Thyroid gland (tissue), 4 donors: ENCODE measurements around the gene PATJ. TPM values are rescaled to one million over a fixed set of nuclear protein-coding genes. Genes with fewer than 3 reads are reported as not detected.

ENCODE experiments used
- DNase-seq, 2 donors: peaks; one replicate each; pipeline ENCODE4 v3.0.0-alpha.2; 2019
- H3K27ac ChIP-seq, 3 donors: fragments of 200-600 bp; sonication (generic); 1 replicate in 2 of 3; 2 replicates in 1 of 3; pipeline ENCODE4 v1.5.1; 2016 to 2019; ENCODE audit warnings: mild to moderate bottlenecking in 1 of 3, moderate library complexity in 1 of 3
- H3K27me3 ChIP-seq: fragments of 200-600 bp; sonication (generic); one replicate; pipeline ENCODE4 v1.5.1; 2019
- H3K36me3 ChIP-seq, 2 donors: fragments of 200-600 bp; sonication (generic); one replicate each; pipeline ENCODE4 v1.5.1; 2016 to 2019
- H3K4me1 ChIP-seq, 2 donors: fragments of 200-600 bp; sonication (generic); one replicate each; pipeline ENCODE4 v1.5.1; 2017 to 2019
- H3K4me3 ChIP-seq, 3 donors: fragments of 200-600 bp; sonication (generic); replicated peaks in 1 of 3; 1 replicate in 2 of 3; 2 replicates in 1 of 3; pipeline ENCODE4 v1.5.1; 2016; ENCODE audit warnings: mild to moderate bottlenecking in 1 of 3
- H3K9me3 ChIP-seq: fragments of 200-600 bp; sonication (generic); one replicate; pipeline ENCODE4 v1.5.1; 2017
- CTCF ChIP-seq, 6 experiments: fragments of 200-600 bp in 3 of 6; fragments of 450-650 bp in 3 of 6; sonication (generic) in 3 of 6; IDR thresholded peaks; one replicate each; pipeline ENCODE4 v1.5.1; 2016 to 2019; ENCODE audit warnings: antibody characterized with exemption in 6 of 6, mild to moderate bottlenecking in 2 of 6, inconsistent platforms in 1 of 6, moderate library complexity in 1 of 6
- POLR2A ChIP-seq, 2 donors: fragments of 450-650 bp; IDR thresholded peaks; one replicate each; pipeline ENCODE4 v1.6.1; 2017; ENCODE audit warnings: antibody characterized with exemption in 2 of 2, mild to moderate bottlenecking in 2 of 2, moderate library complexity in 1 of 2
- WGBS, 2 donors: methylation state at CpG; one replicate each; pipeline ENCODE4 v1.1.5; 2017; 5-methylcytosine and 5-hydroxymethylcytosine counted together
- intact Hi-C: fragments of 100-400 bp; cut with DNase I; formaldehyde crosslinking; loops from one replicate; pipeline ENCODE4 v1.15.1; 2023
- total RNA-seq, 4 donors: library from RNA; depleted of rRNA; stranded (reverse); fragments of >200 nt; gene quantifications; one replicate each; pipeline ENCODE4 v1.2.3, GENCODE V29; 2016

The PATJ gene
- total RNA-seq, 4 donors from 2014 or later, result 94.7 to 221 (median 119) TPM

- intact Hi-C loops, result no loop called here
- H3K27ac ChIP-seq, result no peak within 1 kb of the TSS
- H3K9me3 ChIP-seq, result no peaks in the 10 kb centered on the region
- TF ChIP-seq POLR2A (IDR thresholded peaks at IDR 0.05) (no peak), CTCF (IDR thresholded peaks at IDR 0.05) (no peak)
- H3K27me3 ChIP-seq, result peaks cover 4% of the 10 kb centered on the region
- no peak for DNase-seq
- no peaks in the 10 kb centered on the region for H3K4me1 ChIP-seq
- H3K36me3 ChIP-seq, result no peaks in the 10 kb centered on the region
- no peak within 1 kb of the TSS for H3K4me3 ChIP-seq
- WGBS, 2 donors, result 15 to 18% methylated on average over 28 to 30 of the region's 55 CpGs
Observed at GRCh38 chr1:62194651-62195544, 452.6 kb downstream of the PATJ start, which contains the start of gene L1TD1. L1TD1 (plus strand) TSS chr1:62194849; CDS start chr1:62206629, 11,780 bp downstream.

- no peaks in the 10 kb centered on the region for H3K9me3 ChIP-seq
- no peaks in the 10 kb centered on the region for H3K36me3 ChIP-seq
- TF ChIP-seq POLR2A (IDR thresholded peaks at IDR 0.05), result no peak
- no peak for TF ChIP-seq CTCF (IDR thresholded peaks at IDR 0.05)
- WGBS, 2 donors, result 86 to 89% methylated on average over 17 of the region's 17 CpGs
- H3K27me3 ChIP-seq, result peaks cover 4% of the 10 kb centered on the region
- DNase-seq, result no peak
- no peaks in the 10 kb centered on the region for H3K4me1 ChIP-seq
- intact Hi-C loops, result no loop called here
- no peak overlapping the region for H3K4me3 ChIP-seq
- H3K27ac ChIP-seq, result no peak overlapping the region
Observed at GRCh38 chr1:62196086-62196690, 453.9 kb downstream of the PATJ start.

GRCh38 chr1:62198069-62198780 lies 455.9 kb downstream of the PATJ start:
- H3K4me3 ChIP-seq, result no peak overlapping the region
- TF ChIP-seq CTCF (IDR thresholded peaks at IDR 0.05) (no peak), POLR2A (IDR thresholded peaks at IDR 0.05) (no peak)
- H3K27me3 ChIP-seq, result peaks cover 4% of the 10 kb centered on the region
- H3K9me3 ChIP-seq, result no peaks in the 10 kb centered on the region
- WGBS, 2 donors, result 50 to 59% methylated on average over 14 of the region's 14 CpGs
- intact Hi-C loops, result no loop called here
- H3K27ac ChIP-seq, result no peak overlapping the region
- no peaks in the 10 kb centered on the region for H3K36me3 ChIP-seq
- no peak for DNase-seq
- H3K4me1 ChIP-seq, result no peaks in the 10 kb centered on the region

GRCh38 chr1:62198781-62199125 lies 456.5 kb downstream of the PATJ start:
- H3K9me3 ChIP-seq, result no peaks in the 10 kb centered on the region
- no peak overlapping the region for H3K27ac ChIP-seq
- no peaks in the 10 kb centered on the region for H3K4me1 ChIP-seq
- intact Hi-C loops, result no loop called here
- peak in 1 of 2 donors; percentile 8 for DNase-seq
- 8 to 10% methylated on average over 3 of the region's 3 CpGs for WGBS, 2 donors
- H3K27me3 ChIP-seq, result peaks cover 4% of the 10 kb centered on the region
- no peak for TF ChIP-seq CTCF (IDR thresholded peaks at IDR 0.05)
- TF ChIP-seq POLR2A (IDR thresholded peaks at IDR 0.05), result no peak
- no peak overlapping the region for H3K4me3 ChIP-seq
- H3K36me3 ChIP-seq, result no peaks in the 10 kb centered on the region
